ENCODE data around the gene NEMP1. TPM values are rescaled to one million over a fixed set of nuclear protein-coding genes. Genes with fewer than 3 reads are reported as not detected.
A peak's percentile ranks its signal among the peaks of the same experiment; 100 is the strongest.

NEMP1 gene
- total RNA-seq, 6 donors from 2014 or later: 6.2 to 13.6 (median 10.0) TPM

GRCh38 chr12:57105011-57105753, 26.6 kb upstream of the NEMP1 start:
- no peak overlapping the region for H3K4me3 ChIP-seq
- H3K9me3 ChIP-seq: no peaks in the 10 kb centered on the region
- H3K36me3 ChIP-seq: peaks cover 24 to 73% (median 62%) of the 10 kb centered on the region in 4 donors
- DNase-seq (no peak), ATAC-seq (ENCODE audit: low FRiP score in 2 of 2) (no peak)
- 93 to 97% methylated on average over 12 to 14 of the region's 14 CpGs for WGBS, 2 donors
- no peak overlapping the region for H3K27ac ChIP-seq
- H3K4me1 ChIP-seq: peaks cover 25 to 38% (median 27%) of the 10 kb centered on the region in 4 donors
- H3K27me3 ChIP-seq: no peaks in the 10 kb centered on the region
- TF ChIP-seq POLR2A (IDR thresholded peaks at IDR 0.05) (no peak), EP300 (IDR thresholded peaks at IDR 0.05) (no peak), POLR2AphosphoS5 (IDR thresholded peaks at IDR 0.05) (no peak)
- TF ChIP-seq, protein P1, sequence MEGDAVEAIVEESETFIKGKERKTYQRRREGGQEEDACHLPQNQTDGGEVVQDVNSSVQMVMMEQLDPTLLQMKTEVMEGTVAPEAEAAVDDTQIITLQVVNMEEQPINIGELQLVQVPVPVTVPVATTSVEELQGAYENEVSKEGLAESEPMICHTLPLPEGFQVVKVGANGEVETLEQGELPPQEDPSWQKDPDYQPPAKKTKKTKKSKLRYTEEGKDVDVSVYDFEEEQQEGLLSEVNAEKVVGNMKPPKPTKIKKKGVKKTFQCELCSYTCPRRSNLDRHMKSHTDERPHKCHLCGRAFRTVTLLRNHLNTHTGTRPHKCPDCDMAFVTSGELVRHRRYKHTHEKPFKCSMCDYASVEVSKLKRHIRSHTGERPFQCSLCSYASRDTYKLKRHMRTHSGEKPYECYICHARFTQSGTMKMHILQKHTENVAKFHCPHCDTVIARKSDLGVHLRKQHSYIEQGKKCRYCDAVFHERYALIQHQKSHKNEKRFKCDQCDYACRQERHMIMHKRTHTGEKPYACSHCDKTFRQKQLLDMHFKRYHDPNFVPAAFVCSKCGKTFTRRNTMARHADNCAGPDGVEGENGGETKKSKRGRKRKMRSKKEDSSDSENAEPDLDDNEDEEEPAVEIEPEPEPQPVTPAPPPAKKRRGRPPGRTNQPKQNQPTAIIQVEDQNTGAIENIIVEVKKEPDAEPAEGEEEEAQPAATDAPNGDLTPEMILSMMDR (IDR thresholded peaks at IDR 0.05): no peak

- Histone ChIP-seq H3K36me3 (peaks cover 24 to 81% (median 69%) of the 10 kb centered on the region in 4 donors), H3K4me3 (no peak overlapping the region), H3K9me3 (no peaks in the 10 kb centered on the region), H3K4me1 (peaks cover 17 to 30% (median 20%) of the 10 kb centered on the region in 4 donors), H3K27ac (no peak overlapping the region), H3K27me3 (no peaks in the 10 kb centered on the region)
- ATAC-seq (ENCODE audit: low FRiP score in 2 of 2) (no peak), DNase-seq (no peak)
- 96% methylated on average over 10 to 12 of the region's 12 CpGs for WGBS, 2 donors
- no peak for TF ChIP-seq POLR2A (IDR thresholded peaks at IDR 0.05)
- no peak for TF ChIP-seq EP300 (IDR thresholded peaks at IDR 0.05)
- TF ChIP-seq POLR2AphosphoS5 (IDR thresholded peaks at IDR 0.05): no peak
- TF ChIP-seq, protein P1 (IDR thresholded peaks at IDR 0.05): no peak
Observed at GRCh38 chr12:57104292-57104910, 25.8 kb upstream of the NEMP1 start.

DNA sequence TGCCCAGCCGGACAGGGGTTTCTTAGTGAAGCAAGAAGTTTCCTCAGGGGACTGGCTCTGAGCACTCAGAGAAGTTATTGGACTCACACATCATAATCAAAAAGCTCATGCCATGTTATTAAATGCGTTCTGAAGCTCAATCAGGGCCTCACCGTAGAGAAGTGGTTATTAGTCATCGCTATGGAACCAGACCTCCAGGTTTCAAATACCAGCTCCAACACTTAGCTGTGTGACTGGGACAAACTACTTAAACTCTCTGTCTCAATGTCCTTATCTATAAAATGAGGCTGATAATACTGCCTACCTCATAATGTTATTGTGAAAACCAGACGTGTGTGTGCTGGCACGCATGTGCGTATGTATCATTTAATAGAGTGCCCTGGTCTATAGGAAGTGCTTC, 25.3 kb upstream of the NEMP1 start:
- no peaks in the 10 kb centered on the region for H3K9me3 ChIP-seq
- TF ChIP-seq POLR2A (IDR thresholded peaks at IDR 0.05): no peak
- TF ChIP-seq EP300 (IDR thresholded peaks at IDR 0.05): no peak
- TF ChIP-seq, protein P1 (IDR thresholded peaks at IDR 0.05): no peak
- TF ChIP-seq POLR2AphosphoS5 (IDR thresholded peaks at IDR 0.05): no peak
- ATAC-seq (ENCODE audit: low FRiP score in 2 of 2): no peak
- peaks cover 12 to 24% (median 14%) of the 10 kb centered on the region in 4 donors for H3K4me1 ChIP-seq
- no peaks in the 10 kb centered on the region for H3K27me3 ChIP-seq
- no peak for DNase-seq
- peaks cover 25 to 86% (median 73%) of the 10 kb centered on the region in 4 donors for H3K36me3 ChIP-seq
- no peak overlapping the region for H3K27ac ChIP-seq
- 89 to 93% methylated on average over 7 of the region's 7 CpGs for whole genome bisulfite sequencing, 2 donors
- H3K4me3 ChIP-seq: no peak overlapping the region

DNA sequence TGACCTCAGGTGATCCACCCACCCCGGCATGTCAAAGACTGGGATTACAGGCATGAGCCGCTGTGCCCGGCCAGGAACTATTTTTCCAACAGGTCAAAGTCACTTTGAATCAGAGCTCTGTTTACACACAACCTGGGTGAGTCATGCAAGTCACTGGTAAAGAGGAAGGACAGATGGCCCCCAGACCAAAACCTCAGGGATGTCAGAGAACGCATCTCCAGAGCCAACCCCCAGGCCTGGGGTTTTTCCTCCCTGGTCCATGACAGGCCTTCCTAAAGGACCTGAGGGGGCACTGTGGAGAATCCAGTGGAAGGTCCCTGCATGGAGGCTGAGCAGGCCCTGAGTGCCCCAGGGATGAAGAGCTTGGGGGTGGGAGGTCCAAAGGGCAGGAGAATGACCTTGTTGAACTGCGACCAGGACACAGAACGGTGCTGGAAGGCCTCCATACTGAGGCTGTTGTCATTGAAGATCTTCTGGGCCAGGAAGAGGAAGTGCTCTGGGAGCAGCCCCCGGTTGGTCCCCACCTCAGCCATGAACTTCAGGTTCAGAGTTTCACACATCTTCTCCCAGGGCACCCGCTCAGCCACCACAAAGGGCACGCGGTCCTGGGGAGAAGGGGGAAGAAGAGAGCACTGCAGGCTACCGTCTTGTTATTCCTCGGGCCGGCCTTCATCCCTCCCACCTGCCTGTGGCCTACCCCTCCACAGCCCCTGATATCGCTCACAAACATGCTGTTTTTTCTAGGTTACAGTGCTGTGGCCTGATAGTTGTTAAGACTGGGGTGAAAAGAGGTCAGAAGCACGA, 23.5 kb upstream of the NEMP1 start:
- DNase-seq: no peak
- H3K27me3 ChIP-seq: no peaks in the 10 kb centered on the region
- 74 to 89% methylated on average over 14 to 15 of the region's 15 CpGs for WGBS, 2 donors
- peaks cover 28 to 91% (median 75%) of the 10 kb centered on the region in 4 donors for H3K36me3 ChIP-seq
- H3K4me1 ChIP-seq: peaks cover 0 to 7% (median 0%) of the 10 kb centered on the region in 4 donors
- ATAC-seq (ENCODE audit: low FRiP score in 2 of 2): no peak
- H3K4me3 ChIP-seq: no peak overlapping the region
- peak overlapping the region in 2 of 4 donors; percentile 34 to 63 for H3K27ac ChIP-seq
- no peaks in the 10 kb centered on the region for H3K9me3 ChIP-seq
- TF ChIP-seq POLR2A (IDR thresholded peaks at IDR 0.05) (no peak), EP300 (IDR thresholded peaks at IDR 0.05) (no peak), POLR2AphosphoS5 (IDR thresholded peaks at IDR 0.05) (no peak)
- TF ChIP-seq, protein P1 (IDR thresholded peaks at IDR 0.05): no peak
